K562 (cell line): ENCODE results near the gene ST6GAL1. TPM values are rescaled to one million over a fixed set of nuclear protein-coding genes. Genes with fewer than 3 reads are reported as not detected.

Experiments
- ATAC-seq: fragments of 200-7000 bp; cut with Tn5 transposase; 3 replicates; pipeline ENCODE4 v1.9.1; 2020; ENCODE audit warnings: moderate library complexity
- BruUV-seq: library from RNA; stranded (reverse); fragments of 400-500 nt; replicated peaks from 2 replicates; lab custom pipeline; 2021; lab: Mats Ljungman, UMichigan
- CTCF ChIA-PET: fragments of 300-600 bp; formaldehyde crosslinking; extraction: SDS; loops from one replicate; lab custom pipeline; 2021; ENCODE audit warnings: low intra/inter-chr PET ratio; lab: Yijun Ruan, JAX
- POLR2A ChIA-PET: fragments of 300-600, 350-650 bp; sonication (Branson Sonifier 250); formaldehyde crosslinking; extraction: SDS; loops from one replicate; lab custom pipeline; 2021; ENCODE audit warnings: antibody characterized with exemption, inconsistent platforms; lab: Yijun Ruan, JAX
- DNase-seq, 4 experiments: peaks; one replicate each; pipeline versions ENCODE4 v3.0.0 to v3.0.0-alpha.2; 2011 to 2018; ENCODE audit warnings: low spot score in 3 of 4, mixed read lengths in 3 of 4; ENCODE audit errors: extremely low read depth in 1 of 4
- FAIRE-seq: peaks from 2 replicates; lab custom pipeline; 2011; peaks lifted over from hg19 to GRCh38; lab: Jason Lieb, UNC
- H2AFZ ChIP-seq: 2 replicates; pipeline ENCODE4 v1.6.0; 2011; ENCODE audit warnings: low read depth, low read length, control low read depth, inconsistent platforms
- H3K27ac ChIP-seq: fragments of 200-600 bp; 3 replicates; pipeline ENCODE4 v1.8.0; 2011; ENCODE audit warnings: low read depth, mild to moderate bottlenecking, control low read depth, inconsistent platforms, low read length, moderate library complexity, mixed read lengths; ENCODE audit errors: extremely low read depth
- H3K27me3 ChIP-seq, 2 experiments: fragments of 300-600 bp in 1 of 2; 2 replicates in 1 of 2; 3 replicates in 1 of 2; pipeline versions ENCODE4 v1.6.0 to v1.8.0; 2011; ENCODE audit warnings: inconsistent platforms in 2 of 2, low read length in 2 of 2, mild to moderate bottlenecking in 1 of 2, mixed read lengths in 1 of 2, moderate library complexity in 1 of 2; ENCODE audit not compliant: control insufficient read depth in 2 of 2, insufficient read depth in 2 of 2
- H3K36me3 ChIP-seq: fragments of 300-600 bp; 3 replicates; pipeline ENCODE4 v1.8.0; 2011; ENCODE audit warnings: mild to moderate bottlenecking, low read length, inconsistent platforms; ENCODE audit not compliant: control insufficient read depth, insufficient read depth
- H3K4me1 ChIP-seq, 2 experiments: fragments of 200-600 bp in 1 of 2; replicated peaks in 1 of 2; 2 replicates in 1 of 2; 3 replicates in 1 of 2; pipeline versions ENCODE4 v1.5.1 to v1.8.0; 2011; ENCODE audit warnings: inconsistent platforms in 2 of 2, low read length in 2 of 2, mild to moderate bottlenecking in 1 of 2, mixed read lengths in 1 of 2, moderate library complexity in 1 of 2; ENCODE audit not compliant: control insufficient read depth in 2 of 2, insufficient read depth in 2 of 2
- H3K4me2 ChIP-seq: 2 replicates; pipeline ENCODE4 v1.6.1; 2011; ENCODE audit warnings: low read length, control low read depth, inconsistent platforms, mixed read lengths; ENCODE audit not compliant: insufficient read depth
- H3K4me3 ChIP-seq: fragments of 200-600 bp; sonication (generic), shearing (Covaris generic); 2 replicates; pipeline ENCODE4 v1.5.1; 2016; ENCODE audit warnings: control low read depth, inconsistent platforms
- H3K79me2 ChIP-seq: fragments of 200-600 bp; 3 replicates; pipeline ENCODE4 v1.8.0; 2011; ENCODE audit warnings: low read length, inconsistent platforms; ENCODE audit not compliant: control insufficient read depth, insufficient read depth
- H3K9ac ChIP-seq, 2 experiments: 2 replicates each; pipeline versions ENCODE4 v1.6.0 to v1.6.1; 2011; ENCODE audit warnings: low read depth in 2 of 2, low read length in 2 of 2, control low read depth in 1 of 2, inconsistent platforms in 1 of 2, mild to moderate bottlenecking in 1 of 2, mixed read lengths in 1 of 2; ENCODE audit not compliant: insufficient read depth in 1 of 2
- H3K9me1 ChIP-seq: one replicate; pipeline ENCODE4 v1.6.0; 2011; ENCODE audit warnings: inconsistent platforms, mild to moderate bottlenecking, low read length, moderate library complexity; ENCODE audit not compliant: control insufficient read depth, insufficient read depth
- H3K9me3 ChIP-seq: replicated peaks from 2 replicates; pipeline ENCODE4 v1.5.1; 2011; ENCODE audit warnings: low read depth, low read length, inconsistent platforms; ENCODE audit not compliant: control insufficient read depth, insufficient read depth
- H4K20me1 ChIP-seq: replicated peaks from 2 replicates; pipeline ENCODE4 v1.6.1; 2011; ENCODE audit warnings: low read length, inconsistent platforms, mixed read lengths; ENCODE audit not compliant: control insufficient read depth, insufficient read depth
- CEBPB ChIP-seq: fragments of 450-650 bp; IDR thresholded peaks from 2 replicates; pipeline ENCODE4 v1.6.1; 2016; ENCODE audit warnings: missing genetic modification characterization, missing compliant biosample characterization
- CEBPG ChIP-seq, 3 experiments: fragments of 200-800 bp in 1 of 3; sonication (Bioruptor generic) in 1 of 3; sonication (generic) in 1 of 3; formaldehyde crosslinking in 1 of 3; IDR thresholded peaks in 2 of 3; conservative IDR thresholded peaks in 1 of 3; 2 replicates each; pipeline versions ENCODE4 v1.6.1 to v1.8.0; 2016 to 2022; ENCODE audit warnings: missing compliant biosample characterization in 2 of 3, missing genetic modification characterization in 2 of 3, mild to moderate bottlenecking in 1 of 3, missing genetic modification reagents in 1 of 3
- MEF2A ChIP-seq: IDR thresholded peaks from 2 replicates; pipeline ENCODE4 v1.6.1; 2011; ENCODE audit warnings: low read depth, mild to moderate bottlenecking, low read length, moderate library complexity; ENCODE audit not compliant: control insufficient read depth
- SMAD4 ChIP-seq: fragments of 250-450 bp; sonication (Bioruptor Pico); conservative IDR thresholded peaks from 2 replicates; pipeline ENCODE4 v1.8.0; 2021; ENCODE audit warnings: inconsistent platforms, mild to moderate bottlenecking, moderate library complexity
- ZNF24 ChIP-seq: fragments of 450-650 bp; IDR thresholded peaks from 2 replicates; pipeline ENCODE4 v1.6.1; 2016
- ZNF445 ChIP-seq: fragments of 250-450 bp; sonication (Bioruptor Pico); IDR thresholded peaks from 2 replicates; pipeline ENCODE4 v1.4.0; 2020; ENCODE audit warnings: low read depth, mild to moderate bottlenecking, moderate library complexity
- WGBS: fragments of 100-300 bp; shearing (Covaris generic); methylation state at CpG from one replicate; pipeline ENCODE4 v1.1.6; 2016; ENCODE audit warnings: low coverage, mixed read lengths; ENCODE audit not compliant: insufficient coverage; ENCODE audit errors: missing lambda C conversion rate; 5-methylcytosine and 5-hydroxymethylcytosine counted together
- in situ Hi-C: fragments of 300-500 bp; cut with MboI; formaldehyde crosslinking; loops from 4 replicates; pipeline ENCODE4 v1.15.0; 2018; ENCODE audit warnings: inconsistent platforms, mixed read lengths
- intact Hi-C: fragments of 100-400 bp; cut with micrococcal nuclease; formaldehyde crosslinking; loops from 2 replicates; pipeline ENCODE4 v1.14.2; 2022
- polyA plus RNA-seq, 8 experiments: library from polyadenylated mRNA; depleted of rRNA in 4 of 8; stranded (reverse) in 5 of 8; unstranded in 3 of 8; fragments of >200 nt; fragmentation: Nextera tagmentation in 2 of 8; fragmentation: Illumina TruSeq in 1 of 8; extraction: Ambion mirVana in 2 of 8; extraction: Trizol in 1 of 8; gene quantifications; 2 replicates each; pipeline versions ENCODE4 v1.2.1 to v1.2.3, GENCODE V29; 2011 to 2014; ENCODE audit warnings: inconsistent platforms in 1 of 8, missing spikeins in 1 of 8
- total RNA-seq, 7 experiments: library from RNA; depleted of rRNA in 6 of 7; stranded (reverse); fragments of >200 nt in 6 of 7; fragmentation: Illumina TruSeq in 2 of 7; extraction: Trizol in 2 of 7; gene quantifications; 2 replicates each; pipeline versions ENCODE4 v1.2.1 to v1.2.3, GENCODE V29; 2011 to 2021; ENCODE audit warnings: low replicate concordance in 1 of 7
- TF ChIP-seq, protein P1 (sequence below): sonication (generic); formaldehyde crosslinking; IDR thresholded peaks from 2 replicates; pipeline ENCODE4 v1.8.0; 2022; ENCODE audit warnings: mild to moderate bottlenecking, missing genetic modification reagents

Gene ST6GAL1
- total and polyA plus RNA-seq, 9 of the 15 experiments (the other 6 are each of a cell fraction or from before 2014, with no cell fraction given): 31.9 to 145 (median 71.0) TPM

- Histone ChIP-seq H3K36me3 (peaks cover 41% of the 10 kb centered on the region; the same call in 2 of the 3 replicates), H3K27me3 (no peaks in the 10 kb centered on the region), H3K9me3 (peaks cover 5% of the 10 kb centered on the region), H3K79me2 (peaks cover 3% of the 10 kb centered on the region; the same call in 2 of the 3 replicates), H3K9ac (no peak overlapping the region), H3K4me2 (no peak overlapping the region), H2AFZ (no peak overlapping the region), H3K4me1 (no peaks in the 10 kb centered on the region), H3K9me1 (no peaks in the 10 kb centered on the region), H3K4me3 (no peak overlapping the region), H4K20me1 (no peaks in the 10 kb centered on the region), H3K27ac (no peak overlapping the region)
- FAIRE-seq (no peak), ATAC-seq (no peak), DNase-seq (no peak)
- intact Hi-C loops (no loop called here), in situ Hi-C loops (no loop called here)
- POLR2A ChIA-PET: no interaction called here
- TF ChIP-seq, protein P1, sequence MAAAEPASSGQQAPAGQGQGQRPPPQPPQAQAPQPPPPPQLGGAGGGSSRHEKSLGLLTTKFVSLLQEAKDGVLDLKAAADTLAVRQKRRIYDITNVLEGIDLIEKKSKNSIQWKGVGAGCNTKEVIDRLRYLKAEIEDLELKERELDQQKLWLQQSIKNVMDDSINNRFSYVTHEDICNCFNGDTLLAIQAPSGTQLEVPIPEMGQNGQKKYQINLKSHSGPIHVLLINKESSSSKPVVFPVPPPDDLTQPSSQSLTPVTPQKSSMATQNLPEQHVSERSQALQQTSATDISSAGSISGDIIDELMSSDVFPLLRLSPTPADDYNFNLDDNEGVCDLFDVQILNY: no peak
- TF ChIP-seq CEBPG (CRISPR knock-in tag; IDR thresholded peaks at IDR 0.05) (no peak), CEBPG (tag; conservative IDR thresholded peaks at IDR 0.05 in 1 of 2, IDR thresholded peaks at IDR 0.05 in 1 of 2) (peak; percentile 25 to 39; a peak in 1 of 4 replicates), MEF2A (no peak), ZNF445 (CRISPR knock-in tag) (no peak), CEBPB (tag) (peak; percentile 70), SMAD4 (CRISPR knock-in tag) (no peak), ZNF24 (no peak)
- BruUV-seq: no TSS peak
- 92% methylated on average over 3 of the region's 3 CpGs for WGBS
- CTCF ChIA-PET: no interaction called here
These were observed 121.5 kb downstream of the ST6GAL1 start for GRCh38 chr3:187051724-187052366.
